ENCODE results near the gene KLRC4.

GRCh38 chr12:10386857-10387256 lies 22.7 kb downstream of the KLRC4 start:
- TF ChIP-seq CTCF (IDR thresholded peaks at IDR 0.05 in 8 of 11, conservative IDR thresholded peaks at IDR 0.05 in 3 of 11), result no peak
- TF ChIP-seq POLR2A (IDR thresholded peaks at IDR 0.05), result no peak
